HCT116 (cell line): ENCODE results near the gene ACACA. TPM values are rescaled to one million over a fixed set of nuclear protein-coding genes. Genes with fewer than 3 reads are reported as not detected.

ENCODE experiments used
- ATAC-seq: fragments of 200-7000 bp; cut with Tn5 transposase; 2 replicates; pipeline ENCODE4 v1.9.1; 2020; ENCODE audit warnings: mild to moderate bottlenecking, moderate library complexity
- BruUV-seq: library from RNA; stranded (reverse); fragments of 400-500 nt; replicated peaks from 2 replicates; lab custom pipeline; 2021; lab: Mats Ljungman, UMichigan
- CTCF ChIA-PET: fragments of 300-600 bp; sonication (Branson Sonifier 250); formaldehyde crosslinking; loops from one replicate; lab custom pipeline; 2021; ENCODE audit warnings: antibody characterized with exemption; lab: Charles Lee
- POLR2A ChIA-PET: fragments of 300-600, 350-600 bp; sonication (Branson Sonifier 250); formaldehyde crosslinking; loops from one replicate; lab custom pipeline; 2021; ENCODE audit warnings: antibody characterized with exemption; lab: Charles Lee
- RAD21 ChIA-PET, 2 experiments: fragments of 300-600 bp; sonication (Branson Sonifier 250); formaldehyde crosslinking; loops; one replicate each; lab custom pipeline; 2023; ENCODE audit warnings: low total read pairs in 2 of 2; ENCODE audit not compliant: uncharacterized antibody in 2 of 2, unreplicated experiment in 2 of 2, low non-redundant PET in 1 of 2; lab: Charles Lee
- DNase-seq: peaks from one replicate; pipeline ENCODE4 v3.0.0-alpha.2; 2010; ENCODE audit warnings: low read depth, low spot score
- H2AFZ ChIP-seq: fragments of 200-600 bp; shearing (Covaris generic), sonication (generic); 2 replicates; pipeline ENCODE4 v1.6.1; 2017; ENCODE audit warnings: low read depth, mixed run types, mixed read lengths, antibody characterized with exemption, low read length; ENCODE audit not compliant: poor library complexity, severe bottlenecking
- H3K27ac ChIP-seq: 2 replicates; pipeline ENCODE4 v1.5.1; 2012; ENCODE audit warnings: low read depth, low read length
- H3K27me3 ChIP-seq: fragments of 200-600 bp; sonication (generic); 2 replicates; pipeline ENCODE4 v1.6.1; 2016; ENCODE audit warnings: mixed run types, low read length, mixed read lengths; ENCODE audit not compliant: insufficient read depth
- H3K36me3 ChIP-seq, 2 experiments: fragments of 200-500 bp in 1 of 2; fragments of 200-600 bp in 1 of 2; sonication (Bioruptor generic) in 1 of 2; sonication (generic) in 1 of 2; 2 replicates each; pipeline versions ENCODE4 v1.5.1 to v1.6.1; 2014 to 2016; ENCODE audit warnings: low read length in 2 of 2, inconsistent platforms in 1 of 2, mixed read lengths in 1 of 2, mixed run types in 1 of 2; ENCODE audit not compliant: insufficient read depth in 2 of 2, control insufficient read depth in 1 of 2
- H3K4me1 ChIP-seq, 2 experiments: fragments of 200-600 bp in 1 of 2; sonication (generic) in 1 of 2; 2 replicates each; pipeline versions ENCODE4 v1.5.1 to v1.6.1; 2012 to 2017; ENCODE audit warnings: low read length in 2 of 2, inconsistent platforms in 1 of 2, mild to moderate bottlenecking in 1 of 2, mixed read lengths in 1 of 2, mixed run types in 1 of 2, moderate library complexity in 1 of 2; ENCODE audit not compliant: insufficient read depth in 2 of 2, control insufficient read depth in 1 of 2
- H3K4me2 ChIP-seq: fragments of 200-600 bp; sonication (generic); 2 replicates; pipeline ENCODE4 v1.6.1; 2017; ENCODE audit warnings: mixed run types, low read length, mixed read lengths
- H3K4me3 ChIP-seq, 2 experiments: fragments of 200-600 bp in 1 of 2; sonication (generic) in 1 of 2; replicated peaks in 1 of 2; 2 replicates each; pipeline ENCODE4 v1.5.1; 2011 to 2016; ENCODE audit warnings: low read length in 2 of 2, control low read depth in 1 of 2, low read depth in 1 of 2, mild to moderate bottlenecking in 1 of 2, mixed read lengths in 1 of 2, mixed run types in 1 of 2
- H3K79me2 ChIP-seq: fragments of 200-600 bp; sonication (generic); 2 replicates; pipeline ENCODE4 v1.6.1; 2017; ENCODE audit warnings: mild to moderate bottlenecking, mixed run types, low read length, moderate library complexity, mixed read lengths; ENCODE audit not compliant: insufficient read depth
- H3K9ac ChIP-seq: fragments of 200-600 bp; sonication (generic); 2 replicates; pipeline ENCODE4 v1.6.1; 2016; ENCODE audit warnings: low read length, mixed read lengths
- H3K9me2 ChIP-seq: fragments of 200-600 bp; sonication (generic), shearing (Covaris generic); 2 replicates; pipeline ENCODE4 v1.6.1; 2017; ENCODE audit warnings: mixed run types, mild to moderate bottlenecking, moderate library complexity; ENCODE audit not compliant: insufficient read depth
- H3K9me3 ChIP-seq, 2 experiments: fragments of 200-500 bp in 1 of 2; fragments of 200-600 bp in 1 of 2; sonication (Bioruptor generic) in 1 of 2; sonication (generic) in 1 of 2; 2 replicates each; pipeline ENCODE4 v1.6.1; 2014 to 2017; ENCODE audit warnings: low read length in 2 of 2, mixed read lengths in 2 of 2, inconsistent platforms in 1 of 2, low read depth in 1 of 2, mild to moderate bottlenecking in 1 of 2, mixed run types in 1 of 2, moderate library complexity in 1 of 2; ENCODE audit not compliant: control insufficient read depth in 1 of 2, insufficient read depth in 1 of 2
- H4K20me1 ChIP-seq: fragments of 200-600 bp; sonication (generic), shearing (Covaris generic); 2 replicates; pipeline ENCODE4 v1.6.1; 2017; ENCODE audit warnings: mixed run types, mild to moderate bottlenecking, moderate library complexity; ENCODE audit not compliant: insufficient read depth
- CBX3 ChIP-seq: IDR thresholded peaks from 2 replicates; pipeline ENCODE4 v1.6.1; 2012; ENCODE audit warnings: low read depth
- CEBPB ChIP-seq: IDR thresholded peaks from 2 replicates; pipeline ENCODE4 v1.6.1; 2012; ENCODE audit warnings: low read depth
- CTCF ChIP-seq, 3 experiments: fragments of 200-600 bp in 1 of 3; sonication (generic) in 1 of 3; IDR thresholded peaks in 2 of 3; conservative IDR thresholded peaks in 1 of 3; 2 replicates each; pipeline ENCODE4 v1.5.1; 2012 to 2017; ENCODE audit warnings: low read depth in 2 of 3, low read length in 2 of 3, antibody characterized with exemption in 1 of 3, borderline replicate concordance in 1 of 3, control low read depth in 1 of 3, mild to moderate bottlenecking in 1 of 3, mixed read lengths in 1 of 3, mixed run types in 1 of 3, moderate library complexity in 1 of 3; ENCODE audit not compliant: insufficient read depth in 1 of 3
- EGR1 ChIP-seq: IDR thresholded peaks from 2 replicates; pipeline ENCODE4 v1.6.1; 2012; ENCODE audit warnings: low read depth
- ELF1 ChIP-seq: IDR thresholded peaks from 2 replicates; pipeline ENCODE4 v1.6.1; 2012; ENCODE audit warnings: low read depth, borderline replicate concordance
- EZH2 ChIP-seq: fragments of 200-600 bp; sonication (generic); IDR thresholded peaks from 2 replicates; pipeline ENCODE4 v1.6.1; 2017; ENCODE audit warnings: antibody characterized with exemption, mixed run types
- EZH2phosphoT487 ChIP-seq: fragments of 200-600 bp; IDR thresholded peaks from 2 replicates; pipeline ENCODE4 v1.6.1; 2018; ENCODE audit warnings: antibody characterized with exemption, borderline replicate concordance
- FOSL1 ChIP-seq: IDR thresholded peaks from 2 replicates; pipeline ENCODE4 v1.6.1; 2012; ENCODE audit warnings: low read depth
- JUND ChIP-seq: IDR thresholded peaks from 2 replicates; pipeline ENCODE4 v1.6.1; 2012
- MAX ChIP-seq: IDR thresholded peaks from 2 replicates; pipeline ENCODE4 v1.6.1; 2012
- POLR2A ChIP-seq: IDR thresholded peaks from 2 replicates; pipeline ENCODE4 v1.7.0; 2011; ENCODE audit warnings: borderline replicate concordance; ENCODE audit not compliant: insufficient read depth, insufficient read length; ENCODE audit errors: extremely low read depth
- POLR2AphosphoS5 ChIP-seq: IDR thresholded peaks from 2 replicates; pipeline ENCODE4 v1.6.1; 2011; ENCODE audit warnings: mild to moderate bottlenecking, low read depth, low read length, moderate library complexity
- RAD21 ChIP-seq: IDR thresholded peaks from 2 replicates; pipeline ENCODE4 v1.6.1; 2012; ENCODE audit warnings: low read depth, mild to moderate bottlenecking
- SIN3A ChIP-seq: IDR thresholded peaks from 2 replicates; pipeline ENCODE4 v1.6.1; 2012; ENCODE audit warnings: low read depth
- SP1 ChIP-seq: IDR thresholded peaks from 2 replicates; pipeline ENCODE4 v1.6.1; 2012; ENCODE audit warnings: low read depth
- SRF ChIP-seq: IDR thresholded peaks from 2 replicates; pipeline ENCODE4 v1.6.1; 2012; ENCODE audit warnings: low read depth
- TCF7L2 ChIP-seq: IDR thresholded peaks from 2 replicates; pipeline ENCODE4 v1.7.0; 2011; ENCODE audit warnings: borderline replicate concordance, inconsistent platforms; ENCODE audit not compliant: insufficient read depth, insufficient read length; ENCODE audit errors: extremely low read depth
- YY1 ChIP-seq: IDR thresholded peaks from 2 replicates; pipeline ENCODE4 v1.6.1; 2011; ENCODE audit warnings: low read length, low read depth, moderate library complexity, mild to moderate bottlenecking; ENCODE audit not compliant: insufficient replicate concordance; ENCODE audit errors: extremely low read depth
- ZFX ChIP-seq: fragments of 450-650 bp; IDR thresholded peaks from 2 replicates; pipeline ENCODE4 v1.6.1; 2017
- ZNF274 ChIP-seq: fragments of 200-500 bp; sonication (Bioruptor generic); IDR thresholded peaks from 2 replicates; pipeline ENCODE4 v1.6.1; 2014; ENCODE audit warnings: mild to moderate bottlenecking, low read depth, low read length, inconsistent platforms
- intact Hi-C: fragments of 100-400 bp; cut with micrococcal nuclease; formaldehyde crosslinking; loops from 2 replicates; pipeline ENCODE4 v1.10.0; 2022
- total RNA-seq: library from RNA; stranded (reverse); gene quantifications from one replicate; pipeline ENCODE4 v1.2.1, GENCODE V29; 2021; ENCODE audit not compliant: unreplicated experiment

The ACACA gene
- total RNA-seq, 1 experiment from 2014 or later: 161 TPM

- TF ChIP-seq CEBPB (no peak), CTCF (IDR thresholded peaks at IDR 0.05 in 2 of 3, conservative IDR thresholded peaks at IDR 0.05 in 1 of 3; ENCODE audit: borderline replicate concordance in 1 of 3, insufficient read depth in 1 of 3, low read depth in 2 of 3, low read length in 2 of 3) (no peak), MAX (no peak), YY1 (no peak), CBX3 (no peak)
- TF ChIP-seq, all 23 proteins: peak for 0
Observed at GRCh38 chr17:37219876-37220606, 186.6 kb downstream of the ACACA start (continued).

GRCh38 chr17:37218849-37219248, 187.8 kb downstream of the ACACA start:
- no peak for TF ChIP-seq SIN3A
- TF ChIP-seq MAX: no peak
- no peak for TF ChIP-seq EZH2phosphoT487
- no peak for TF ChIP-seq EGR1
- no peak for TF ChIP-seq ELF1
- no peak for TF ChIP-seq POLR2AphosphoS5
- no peak for TF ChIP-seq ZFX
- TF ChIP-seq TCF7L2: no peak
- no peak for TF ChIP-seq YY1
- no peak for TF ChIP-seq ZNF274
- no peak for TF ChIP-seq FOSL1
- TF ChIP-seq POLR2A: no peak
- TF ChIP-seq SRF: no peak
- no peak for TF ChIP-seq SP1
- TF ChIP-seq EZH2: no peak
- no peak for TF ChIP-seq RAD21
- no peak for TF ChIP-seq JUND
- TF ChIP-seq CTCF (IDR thresholded peaks at IDR 0.05 in 2 of 3, conservative IDR thresholded peaks at IDR 0.05 in 1 of 3; ENCODE audit: borderline replicate concordance in 1 of 3, insufficient read depth in 1 of 3, low read depth in 2 of 3, low read length in 2 of 3): no peak
- Histone ChIP-seq H3K4me3 (no peak overlapping the region), H3K79me2 (no peaks in the 10 kb centered on the region), H3K9me3 (no peaks in the 10 kb centered on the region), H4K20me1 (peaks cover 3% of the 10 kb centered on the region; the same call in 1 of the 2 replicates), H3K36me3 (peaks cover 28 to 34% of the 10 kb centered on the region in 2 experiments), H3K9ac (no peak overlapping the region), H3K27me3 (no peaks in the 10 kb centered on the region), H2AFZ (no peak overlapping the region), H3K4me2 (no peak overlapping the region), H3K9me2 (no peaks in the 10 kb centered on the region), H3K4me1 (no peaks in the 10 kb centered on the region), H3K27ac (no peak overlapping the region)
- DNase-seq (no peak), ATAC-seq (no peak)
- CTCF ChIA-PET: interaction anchor here (1.0 to 1.4 kb wide), 2 partner anchors 22 to 589 kb away, joined by 3 to 5 read pairs; no protein-coding TSS in a partner anchor
- no TSS peak for BruUV-seq
- POLR2A ChIA-PET: interaction anchor here (1.0 kb wide), 1 partner anchor 591 kb away, joined by 3 read pairs; no protein-coding TSS in a partner anchor
- RAD21 ChIA-PET: no interaction called here
- intact Hi-C loops: no loop called here
